Fibroblast of lung (primary cell): ENCODE results near the gene IRF2. TPM values are rescaled to one million over a fixed set of nuclear protein-coding genes. Genes with fewer than 3 reads are reported as not detected.

Experiments
- DNase-seq, 2 donors: peaks; one replicate each; pipeline versions ENCODE4 v3.0.0 to v3.0.0-alpha.2; 2010; ENCODE audit warnings: low read depth in 2 of 2
- H2AFZ ChIP-seq: 2 replicates; pipeline ENCODE4 v1.5.1; 2012; ENCODE audit warnings: low read length, control low read depth, inconsistent platforms
- H3K27ac ChIP-seq: 2 replicates; pipeline ENCODE4 v1.5.1; 2011; ENCODE audit warnings: low read length, control low read depth; ENCODE audit not compliant: insufficient read depth
- H3K27me3 ChIP-seq: 2 replicates; pipeline ENCODE4 v1.5.1; 2011; ENCODE audit warnings: mild to moderate bottlenecking, low read length; ENCODE audit not compliant: control insufficient read depth, insufficient read depth
- H3K36me3 ChIP-seq: 2 replicates; pipeline ENCODE4 v1.5.1; 2011; ENCODE audit warnings: low read length; ENCODE audit not compliant: control insufficient read depth, insufficient read depth
- H3K4me1 ChIP-seq: 2 replicates; pipeline ENCODE4 v1.5.1; 2011; ENCODE audit warnings: low read length; ENCODE audit not compliant: control insufficient read depth, insufficient read depth; ENCODE audit errors: extremely low read depth
- H3K4me2 ChIP-seq: 2 replicates; pipeline ENCODE4 v1.5.1; 2011; ENCODE audit warnings: low read length, control low read depth; ENCODE audit not compliant: insufficient read depth; ENCODE audit errors: extremely low read depth
- H3K4me3 ChIP-seq, 4 experiments: fragments of 200-600 bp in 1 of 4; sonication (generic) in 1 of 4; replicated peaks in 1 of 4; 2 replicates each; pipeline ENCODE4 v1.5.1; 2011 to 2016; ENCODE audit warnings: low read length in 4 of 4, low read depth in 3 of 4, mild to moderate bottlenecking in 3 of 4, control low read depth in 2 of 4, inconsistent platforms in 1 of 4, mixed read lengths in 1 of 4; ENCODE audit not compliant: insufficient read depth in 1 of 4; ENCODE audit errors: control extremely low read depth in 1 of 4
- H3K79me2 ChIP-seq: 2 replicates; pipeline ENCODE4 v1.5.1; 2012; ENCODE audit warnings: mild to moderate bottlenecking, low read length, inconsistent platforms; ENCODE audit not compliant: control insufficient read depth, insufficient read depth
- H3K9ac ChIP-seq: 2 replicates; pipeline ENCODE4 v1.5.1; 2011; ENCODE audit warnings: mild to moderate bottlenecking, low read length, control low read depth; ENCODE audit not compliant: insufficient read depth
- H3K9me3 ChIP-seq: 2 replicates; pipeline ENCODE4 v1.5.1; 2012; ENCODE audit warnings: low read depth, low read length; ENCODE audit not compliant: control insufficient read depth, insufficient read depth
- H4K20me1 ChIP-seq: 2 replicates; pipeline ENCODE4 v1.5.1; 2011; ENCODE audit warnings: low read length; ENCODE audit not compliant: control insufficient read depth, insufficient read depth; ENCODE audit errors: extremely low read depth
- CTCF ChIP-seq, 2 donors: IDR thresholded peaks in 1 of 2; conservative IDR thresholded peaks in 1 of 2; 1 replicate in 1 of 2; 2 replicates in 1 of 2; pipeline ENCODE4 v1.5.1; 2011 to 2012; ENCODE audit warnings: low read length in 2 of 2, control low read depth in 1 of 2, inconsistent platforms in 1 of 2, low read depth in 1 of 2, mild to moderate bottlenecking in 1 of 2
- EZH2 ChIP-seq: IDR thresholded peaks from 2 replicates; pipeline ENCODE4 v1.5.1; 2012; ENCODE audit warnings: low read length, control low read depth, mild to moderate bottlenecking; ENCODE audit errors: missing control alignments
- polyA plus RNA-seq, 2 donors: library from polyadenylated mRNA; depleted of rRNA in 1 of 2; stranded (reverse) in 1 of 2; unstranded in 1 of 2; fragments of >200 nt; gene quantifications; 2 replicates each; pipeline ENCODE4 v1.2.1, GENCODE V29; 2011 to 2012; ENCODE audit warnings: missing spikeins in 1 of 2
- total RNA-seq: library from RNA; depleted of rRNA; stranded (reverse); fragments of >200 nt; gene quantifications from 2 replicates; pipeline ENCODE4 v1.2.1, GENCODE V29; 2014

The IRF2 gene
- total and polyA plus RNA-seq, 2 donors (not counting 1 experiment from before 2014, with no cell fraction given), result 30.9 to 42.3 TPM

GRCh38 chr4:184481544-184481943 lies 7.2 kb upstream of the IRF2 start:
- no peaks in the 10 kb centered on the region for H3K79me2 ChIP-seq
- no peaks in the 10 kb centered on the region for H3K9me3 ChIP-seq
- no peak overlapping the region for H2AFZ ChIP-seq
- no peak overlapping the region for H3K27ac ChIP-seq
- H3K4me1 ChIP-seq, result no peaks in the 10 kb centered on the region
- H3K36me3 ChIP-seq, result no peaks in the 10 kb centered on the region
- H4K20me1 ChIP-seq, result no peaks in the 10 kb centered on the region
- no peak for TF ChIP-seq CTCF (conservative IDR thresholded peaks at IDR 0.05 in 1 of 2, IDR thresholded peaks at IDR 0.05 in 1 of 2; ENCODE audit: low read depth in 1 of 2, low read length in 2 of 2)
- no peak for TF ChIP-seq EZH2
- H3K4me2 ChIP-seq, result no peak overlapping the region
- no peak for DNase-seq
- no peak overlapping the region for H3K9ac ChIP-seq
- no peaks in the 10 kb centered on the region for H3K27me3 ChIP-seq
- no peak overlapping the region for H3K4me3 ChIP-seq

DNA sequence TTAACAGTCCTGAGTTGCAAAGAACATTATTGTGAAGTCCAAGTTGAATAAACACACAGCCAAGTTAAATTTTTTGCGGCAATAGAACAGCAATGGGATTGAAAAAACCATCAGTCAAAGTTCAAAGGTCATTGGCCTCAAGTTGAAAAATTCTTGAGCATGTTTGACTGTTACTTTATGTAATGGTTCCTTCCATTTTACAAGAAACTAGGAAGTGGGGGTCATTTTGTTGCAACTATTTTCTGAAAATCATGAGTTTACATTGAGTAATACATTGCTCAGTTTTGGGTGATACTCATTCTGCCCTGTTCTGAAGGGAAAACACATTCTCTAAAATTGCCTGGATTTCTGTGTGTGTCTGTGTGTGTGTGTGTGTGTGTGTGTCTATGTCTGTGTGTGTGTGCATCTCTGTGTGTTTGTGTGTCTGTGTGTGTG lies 5.2 kb upstream of the IRF2 start:
- Histone ChIP-seq H3K27ac (no peak overlapping the region), H3K4me2 (no peak overlapping the region), H4K20me1 (no peaks in the 10 kb centered on the region), H2AFZ (no peak overlapping the region), H3K27me3 (no peaks in the 10 kb centered on the region), H3K36me3 (no peaks in the 10 kb centered on the region), H3K4me1 (no peaks in the 10 kb centered on the region), H3K9me3 (no peaks in the 10 kb centered on the region), H3K9ac (no peak overlapping the region), H3K79me2 (peaks cover 10% of the 10 kb centered on the region), H3K4me3 (no peak overlapping the region)
- TF ChIP-seq CTCF (conservative IDR thresholded peaks at IDR 0.05 in 1 of 2, IDR thresholded peaks at IDR 0.05 in 1 of 2; ENCODE audit: low read depth in 1 of 2, low read length in 2 of 2) (no peak), EZH2 (no peak)
- peak in 1 of 2 donors; percentile 46 for DNase-seq

DNA sequence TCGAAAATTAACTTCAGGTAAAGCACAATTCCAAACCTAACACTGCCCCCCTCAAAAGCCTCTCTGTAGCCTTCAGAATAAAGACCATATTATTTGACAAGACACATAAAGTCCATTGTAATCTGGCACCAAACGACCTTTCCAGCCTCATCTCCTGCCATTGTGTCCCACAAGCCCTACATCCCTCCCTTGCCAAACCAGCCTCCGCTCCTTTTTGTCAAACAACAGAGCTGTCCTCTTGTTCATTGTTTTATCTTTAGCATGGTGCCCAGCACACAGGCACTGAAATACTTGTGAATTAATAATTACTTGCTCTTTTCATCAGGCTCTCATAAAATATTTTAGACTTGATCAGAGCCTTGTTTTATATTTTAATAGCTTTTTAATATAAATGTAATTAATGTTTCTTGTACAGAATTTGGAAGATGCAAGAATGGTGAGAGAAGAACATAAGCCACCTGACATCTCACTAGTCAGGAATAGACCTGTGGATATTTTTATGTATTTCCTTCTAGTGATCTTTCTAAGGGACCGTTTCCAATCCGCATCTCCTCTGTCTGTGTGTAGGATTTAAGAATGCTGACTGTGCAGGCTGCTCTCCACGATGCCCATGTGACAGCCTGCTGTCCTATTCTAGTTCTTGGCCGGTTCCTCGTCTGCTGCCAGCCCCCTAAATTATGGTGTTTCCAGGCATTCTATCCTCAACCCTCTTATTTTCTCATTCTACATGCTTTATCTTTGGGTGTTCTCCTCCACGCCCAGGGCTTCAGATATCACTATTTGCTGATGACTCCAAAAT lies 3.0 kb upstream of the IRF2 start:
- Histone ChIP-seq H3K4me3 (no peak overlapping the region), H3K9ac (no peak overlapping the region), H3K27ac (no peak overlapping the region), H3K4me1 (no peaks in the 10 kb centered on the region), H2AFZ (no peak overlapping the region), H3K4me2 (no peak overlapping the region), H3K27me3 (no peaks in the 10 kb centered on the region), H3K9me3 (no peaks in the 10 kb centered on the region), H3K36me3 (no peaks in the 10 kb centered on the region), H4K20me1 (no peaks in the 10 kb centered on the region), H3K79me2 (peaks cover 24% of the 10 kb centered on the region)
- no peak for DNase-seq
- TF ChIP-seq CTCF (conservative IDR thresholded peaks at IDR 0.05 in 1 of 2, IDR thresholded peaks at IDR 0.05 in 1 of 2; ENCODE audit: low read depth in 1 of 2, low read length in 2 of 2) (no peak), EZH2 (no peak)
